Ectodermal cell (in vitro differentiated cells): ENCODE data around the gene PRXL2B. TPM values are rescaled to one million over a fixed set of nuclear protein-coding genes. Genes with fewer than 3 reads are reported as not detected.

Source experiments
- H3K27ac ChIP-seq: 2 replicates; pipeline ENCODE4 v1.7.0; 2013; ENCODE audit warnings: mild to moderate bottlenecking, low read depth, low read length; ENCODE audit not compliant: insufficient read depth, poor library complexity, severe bottlenecking
- H3K27me3 ChIP-seq: 2 replicates; pipeline ENCODE4 v1.7.0; 2013; ENCODE audit warnings: mild to moderate bottlenecking, low read length; ENCODE audit not compliant: insufficient read depth, control insufficient read depth, poor library complexity, severe bottlenecking
- H3K36me3 ChIP-seq: one replicate; pipeline ENCODE4 v1.7.0; 2013; ENCODE audit warnings: low read length; ENCODE audit not compliant: control insufficient read depth, insufficient read depth
- H3K4me1 ChIP-seq: one replicate; pipeline ENCODE4 v1.7.0; 2013; ENCODE audit warnings: low read length; ENCODE audit not compliant: control insufficient read depth, insufficient read depth
- H3K4me3 ChIP-seq: 2 replicates; pipeline ENCODE4 v1.7.0; 2013; ENCODE audit warnings: low read depth, low read length, control low read depth; ENCODE audit not compliant: insufficient read depth
- H3K9me3 ChIP-seq: 2 replicates; pipeline ENCODE4 v1.7.0; 2013; ENCODE audit warnings: mild to moderate bottlenecking, low read length, moderate library complexity; ENCODE audit not compliant: control insufficient read depth
- WGBS, 2 experiments: methylation state at CpG; one replicate each; pipeline ENCODE4 v1.1.7; 2013; ENCODE audit warnings: missing lambda C conversion rate in 2 of 2; 5-methylcytosine and 5-hydroxymethylcytosine counted together
- polyA plus RNA-seq, 4 experiments: library from polyadenylated mRNA; stranded (reverse); fragments of 50-300 nt; gene quantifications; one replicate each; pipeline ENCODE4 v1.2.3, GENCODE V29; 2013

The PRXL2B gene, protein sequence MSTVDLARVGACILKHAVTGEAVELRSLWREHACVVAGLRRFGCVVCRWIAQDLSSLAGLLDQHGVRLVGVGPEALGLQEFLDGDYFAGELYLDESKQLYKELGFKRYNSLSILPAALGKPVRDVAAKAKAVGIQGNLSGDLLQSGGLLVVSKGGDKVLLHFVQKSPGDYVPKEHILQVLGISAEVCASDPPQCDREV
- polyA plus RNA-seq (2013, experiment 1 of 4) = 45.0 TPM
- polyA plus RNA-seq (2013, experiment 2 of 4) = 46.1 TPM
- 31.7 TPM for polyA plus RNA-seq (2013, experiment 3 of 4)
- polyA plus RNA-seq (2013, experiment 4 of 4) = 36.7 TPM

DNA sequence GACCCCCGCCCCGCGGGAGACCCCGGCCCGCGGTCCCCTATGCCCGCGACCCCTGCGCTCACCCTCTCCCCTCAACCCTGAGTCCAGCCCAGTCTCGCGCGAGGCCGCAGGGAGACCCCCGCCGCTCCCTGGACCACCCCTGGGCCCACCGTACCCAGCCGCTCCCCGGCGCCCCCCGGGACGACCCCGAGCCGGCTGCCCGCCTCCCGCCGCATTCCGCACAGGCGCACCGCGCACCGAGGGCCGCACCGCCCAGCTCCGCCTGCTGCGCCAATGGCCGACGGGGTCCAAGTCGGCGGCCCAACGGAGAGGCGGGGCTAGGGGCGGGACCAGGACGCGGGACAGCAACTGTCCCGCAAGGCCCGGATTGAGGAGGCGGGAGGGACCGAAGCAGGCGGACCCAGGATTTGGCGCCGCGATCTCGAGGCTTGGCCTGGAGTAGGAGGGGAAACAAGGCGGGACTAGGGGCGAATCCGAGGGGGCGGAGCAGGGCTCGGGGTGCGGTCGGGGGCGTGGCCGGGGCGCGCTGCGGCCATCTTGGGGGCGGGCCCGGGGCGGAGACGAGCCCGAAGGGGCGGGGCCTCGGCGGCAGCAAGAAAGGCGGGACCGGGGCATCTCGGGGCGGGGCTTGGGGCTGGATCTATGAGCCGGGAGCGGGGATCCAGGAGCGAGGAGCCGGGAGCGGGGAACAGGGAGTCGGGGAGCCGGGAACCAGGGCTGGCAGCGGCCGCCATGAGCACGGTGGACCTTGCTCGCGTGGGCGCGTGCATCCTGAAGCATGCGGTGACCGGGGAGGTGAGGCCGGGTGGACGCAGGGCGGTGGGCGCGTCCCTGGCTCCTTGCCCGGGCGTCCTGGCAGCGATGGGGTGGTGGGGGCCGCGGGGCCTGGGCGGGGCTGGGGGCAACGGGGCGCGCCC lies at the start of gene PRXL2B:
PRXL2B (plus strand) TSS at position 624 of the 917 bp plus-strand sequence; CDS start at position 733, 109 bp downstream.
- peak within 1 kb of the TSS; percentile 81 for H3K27ac ChIP-seq
- 0 to 1% methylated on average over 106 to 107 of the region's 107 CpGs for WGBS, 2 experiments
- no peaks in the 10 kb centered on the region for H3K4me1 ChIP-seq
- peak within 1 kb of the TSS; percentile 81 for H3K4me3 ChIP-seq
- no peaks in the 10 kb centered on the region for H3K9me3 ChIP-seq
- peaks cover 6% of the 10 kb centered on the region for H3K36me3 ChIP-seq
- no peaks in the 10 kb centered on the region for H3K27me3 ChIP-seq

DNA sequence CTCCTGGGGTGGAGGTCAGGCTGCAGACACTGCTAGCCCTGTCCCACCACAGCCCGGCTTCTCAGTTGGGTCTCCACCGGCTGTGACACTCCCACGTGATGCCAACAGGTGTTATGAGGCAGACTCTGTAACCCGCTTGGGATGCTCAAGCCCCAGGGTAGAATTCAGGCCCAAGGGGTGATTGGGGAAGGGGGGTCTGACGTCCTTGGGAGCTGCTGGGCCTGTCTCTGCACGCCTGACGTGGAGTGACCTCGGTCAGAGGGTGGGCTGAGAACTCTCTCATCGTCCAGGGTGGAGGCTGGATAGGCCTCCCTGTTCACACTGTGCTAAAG lies 48.8 kb upstream of the PRXL2B start:
- Histone ChIP-seq H3K4me3 (no peak overlapping the region), H3K27ac (no peak overlapping the region), H3K27me3 (peaks cover 41% of the 10 kb centered on the region), H3K36me3 (no peaks in the 10 kb centered on the region), H3K4me1 (peaks cover 43% of the 10 kb centered on the region), H3K9me3 (no peaks in the 10 kb centered on the region)
- 81 to 84% methylated on average over 9 of the region's 9 CpGs for WGBS, 2 experiments

DNA sequence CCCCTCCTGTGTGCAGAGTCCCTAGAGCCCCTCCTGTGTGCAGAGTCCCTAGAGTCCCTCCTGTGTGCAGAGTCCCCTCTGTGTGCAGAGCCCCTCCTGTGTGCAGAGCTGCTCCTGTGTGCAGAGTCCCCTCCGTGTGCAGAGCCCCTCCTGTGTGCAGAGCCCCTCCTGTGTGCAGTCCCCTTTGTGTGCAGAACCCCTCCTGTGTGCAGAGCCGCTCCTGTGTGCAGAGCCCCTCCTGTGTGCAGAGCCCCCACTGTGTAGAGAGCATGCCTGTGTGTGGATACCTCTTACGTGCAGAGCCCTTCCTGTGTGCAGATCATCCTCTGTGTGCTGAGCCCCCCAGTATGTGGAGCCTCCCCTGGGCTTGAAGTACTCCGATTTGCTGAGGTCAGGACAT lies 48.2 kb upstream of the PRXL2B start:
- Histone ChIP-seq H3K27me3 (peaks cover 34% of the 10 kb centered on the region), H3K27ac (no peak overlapping the region), H3K9me3 (no peaks in the 10 kb centered on the region), H3K36me3 (no peaks in the 10 kb centered on the region), H3K4me1 (peaks cover 46% of the 10 kb centered on the region), H3K4me3 (no peak overlapping the region)
- 86% methylated on average over 4 of the region's 4 CpGs for WGBS, 2 experiments

DNA sequence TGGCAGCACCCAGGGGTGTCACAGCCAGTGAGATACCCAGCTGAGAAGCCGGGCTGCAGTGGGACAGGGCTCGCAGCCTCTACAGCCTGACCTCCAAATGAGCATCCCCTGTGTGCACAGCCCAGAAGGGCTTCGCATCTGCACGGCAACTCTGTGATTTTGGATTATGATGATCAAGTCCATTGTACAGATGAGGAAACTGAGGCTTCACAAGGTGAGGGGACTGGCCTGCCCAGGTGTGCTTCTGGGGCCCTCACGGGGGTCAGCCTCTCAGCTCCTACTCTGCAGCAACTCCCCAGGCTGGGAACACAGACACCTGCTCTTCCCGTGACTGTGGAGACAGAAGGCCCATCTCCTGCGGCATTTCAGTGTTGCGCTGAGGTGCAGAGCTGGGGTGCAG lies 47.7 kb upstream of the PRXL2B start:
- 92 to 93% methylated on average over 8 of the region's 8 CpGs for WGBS, 2 experiments
- Histone ChIP-seq H3K27me3 (peaks cover 30% of the 10 kb centered on the region), H3K4me1 (peaks cover 46% of the 10 kb centered on the region), H3K27ac (no peak overlapping the region), H3K36me3 (no peaks in the 10 kb centered on the region), H3K9me3 (no peaks in the 10 kb centered on the region), H3K4me3 (no peak overlapping the region)

DNA sequence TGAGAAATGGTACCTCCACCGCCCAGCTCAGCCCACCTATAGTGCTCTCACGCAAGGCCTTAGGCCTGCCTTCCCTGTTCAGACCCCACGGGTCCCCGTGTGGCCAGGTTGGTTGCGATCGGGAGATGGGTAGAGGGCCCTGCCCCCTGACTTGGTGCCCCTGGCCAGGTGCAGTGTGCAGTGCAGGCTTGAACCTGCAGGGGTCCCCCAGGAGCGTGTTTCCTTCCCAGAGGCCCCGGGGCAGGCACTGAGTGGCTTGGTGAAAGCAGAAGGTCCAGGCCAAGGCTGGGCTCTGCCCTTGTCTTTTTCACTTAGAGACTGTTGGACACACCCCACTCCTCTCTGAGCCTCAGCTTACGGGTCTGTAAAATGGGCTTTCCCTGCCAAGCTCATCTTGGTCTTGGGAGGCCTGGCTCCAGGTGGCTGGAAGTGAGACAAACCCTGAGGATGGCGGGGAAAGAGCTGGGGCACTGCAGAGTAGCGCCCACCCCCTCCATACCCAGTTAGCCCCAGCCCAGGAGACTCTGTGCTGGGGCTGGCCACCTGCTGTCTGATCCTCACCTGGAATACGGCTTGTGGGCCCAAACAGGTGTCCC lies 47.2 kb upstream of the PRXL2B start:
- Histone ChIP-seq H3K9me3 (no peaks in the 10 kb centered on the region), H3K4me3 (no peak overlapping the region), H3K27me3 (peaks cover 24% of the 10 kb centered on the region), H3K4me1 (peaks cover 46% of the 10 kb centered on the region), H3K27ac (no peak overlapping the region), H3K36me3 (no peaks in the 10 kb centered on the region)
- WGBS, 2 experiments = 61 to 66% methylated on average over 12 of the region's 12 CpGs

DNA sequence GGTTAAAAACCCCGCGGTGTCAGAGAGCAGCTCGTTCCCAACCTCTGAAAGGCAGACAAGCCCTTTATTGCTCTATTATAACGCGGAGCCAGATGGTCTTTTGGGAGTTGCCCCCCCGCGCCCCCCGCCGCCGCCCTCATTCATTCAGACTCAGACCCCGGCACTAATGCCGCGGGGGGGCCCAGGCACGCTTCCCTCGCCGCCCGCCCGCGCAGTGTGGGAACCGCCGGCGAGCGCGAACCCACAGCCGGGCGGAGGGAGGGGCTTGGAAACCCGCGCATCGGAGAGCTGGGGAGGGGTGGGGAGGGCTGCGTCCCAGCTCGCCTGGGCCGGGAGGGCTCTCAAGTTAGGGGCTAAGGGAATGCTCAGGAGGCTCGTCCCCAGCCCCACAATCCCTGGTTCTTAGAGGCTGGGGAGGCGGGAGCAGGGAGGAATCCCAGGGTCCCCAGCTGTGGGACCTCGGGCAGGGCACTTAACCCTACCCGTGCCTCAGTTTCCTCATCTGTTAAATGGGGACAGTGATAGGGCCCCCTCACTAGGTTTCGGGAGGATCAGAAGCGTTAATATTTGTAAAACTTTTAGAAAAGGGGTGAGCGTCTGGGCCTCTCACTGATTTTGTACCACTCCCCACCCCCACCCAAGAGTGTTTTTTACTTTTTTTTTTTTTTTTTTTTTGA lies 45.6 kb upstream of the PRXL2B start:
- H3K4me1 ChIP-seq = peaks cover 45% of the 10 kb centered on the region
- H3K9me3 ChIP-seq = no peaks in the 10 kb centered on the region
- no peaks in the 10 kb centered on the region for H3K36me3 ChIP-seq
- H3K27ac ChIP-seq = no peak overlapping the region
- WGBS, 2 experiments = 9 to 11% methylated on average over 38 to 39 of the region's 39 CpGs
- H3K27me3 ChIP-seq = peaks cover 9% of the 10 kb centered on the region
- no peak overlapping the region for H3K4me3 ChIP-seq

DNA sequence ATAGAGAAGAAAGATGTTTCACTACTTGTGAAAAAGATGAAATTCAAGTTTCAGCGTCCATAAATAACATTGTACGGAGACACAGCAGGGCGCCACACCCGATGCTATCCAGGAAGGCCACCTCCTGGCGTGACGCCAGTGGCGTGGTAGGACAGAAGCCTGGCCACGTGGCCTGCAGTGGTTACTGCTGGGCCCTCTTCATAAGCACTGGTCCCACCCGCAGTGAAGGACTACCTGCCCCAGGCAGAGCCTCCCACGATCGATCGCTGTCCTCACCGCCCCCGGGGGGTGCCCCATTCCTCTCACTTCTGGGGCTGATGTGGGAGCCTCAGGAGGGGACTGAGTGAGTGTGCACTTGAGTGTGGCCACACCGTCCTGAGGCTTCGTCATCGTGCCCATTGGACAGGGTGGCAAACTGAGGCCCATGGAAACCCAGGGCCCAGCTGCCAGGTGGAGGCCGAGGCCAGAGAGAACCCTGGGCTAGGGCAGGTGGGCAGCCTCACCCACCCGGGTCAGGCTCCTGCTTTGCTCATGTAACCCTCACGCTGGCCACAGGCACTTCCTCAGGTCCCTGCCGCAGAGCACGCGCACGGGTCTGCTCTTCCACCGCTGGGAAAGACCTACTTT lies 44.8 kb upstream of the PRXL2B start:
- no peak overlapping the region for H3K4me3 ChIP-seq
- WGBS, 2 experiments = 92 to 93% methylated on average over 25 of the region's 25 CpGs
- H3K27ac ChIP-seq = no peak overlapping the region
- peaks cover 8% of the 10 kb centered on the region for H3K27me3 ChIP-seq
- H3K4me1 ChIP-seq = peaks cover 43% of the 10 kb centered on the region
- H3K36me3 ChIP-seq = no peaks in the 10 kb centered on the region
- H3K9me3 ChIP-seq = no peaks in the 10 kb centered on the region

DNA sequence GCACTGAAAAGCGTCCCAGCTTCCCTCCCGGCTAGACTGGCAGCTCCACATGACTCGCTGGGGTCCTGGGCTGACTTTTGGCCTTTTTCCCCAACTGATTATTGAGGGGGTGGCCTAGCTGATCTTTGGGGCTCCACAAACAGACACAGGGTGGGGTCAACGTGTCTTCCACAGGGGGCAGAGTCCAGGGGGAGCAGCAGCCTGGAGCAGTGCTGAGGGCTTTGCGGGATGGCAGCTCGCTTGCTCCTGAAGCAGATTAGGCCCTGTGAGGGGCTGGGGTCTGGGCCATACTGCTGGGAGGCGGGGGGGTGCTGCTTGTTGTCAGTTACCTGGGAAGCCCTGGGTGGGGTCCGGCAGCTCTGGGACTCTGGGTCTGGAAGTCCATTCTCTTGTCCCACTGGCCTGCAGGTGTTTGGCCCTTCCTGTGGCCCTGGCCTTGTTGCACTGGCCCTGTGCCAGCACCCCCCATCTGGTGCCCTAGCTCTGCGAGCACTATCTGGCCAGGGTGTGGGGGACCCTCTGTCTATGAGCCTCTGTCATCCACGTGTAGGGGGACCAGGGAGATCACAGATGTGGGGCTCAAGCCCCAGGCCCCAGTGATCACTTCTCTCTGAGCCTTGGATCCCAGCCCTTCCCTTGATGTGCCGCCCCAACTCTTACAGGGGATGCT lies 44.2 kb upstream of the PRXL2B start:
- Histone ChIP-seq H3K27me3 (peaks cover 8% of the 10 kb centered on the region), H3K36me3 (no peaks in the 10 kb centered on the region), H3K9me3 (no peaks in the 10 kb centered on the region), H3K4me3 (no peak overlapping the region), H3K4me1 (peaks cover 44% of the 10 kb centered on the region), H3K27ac (no peak overlapping the region)
- WGBS, 2 experiments = 81 to 86% methylated on average over 11 of the region's 11 CpGs

DNA sequence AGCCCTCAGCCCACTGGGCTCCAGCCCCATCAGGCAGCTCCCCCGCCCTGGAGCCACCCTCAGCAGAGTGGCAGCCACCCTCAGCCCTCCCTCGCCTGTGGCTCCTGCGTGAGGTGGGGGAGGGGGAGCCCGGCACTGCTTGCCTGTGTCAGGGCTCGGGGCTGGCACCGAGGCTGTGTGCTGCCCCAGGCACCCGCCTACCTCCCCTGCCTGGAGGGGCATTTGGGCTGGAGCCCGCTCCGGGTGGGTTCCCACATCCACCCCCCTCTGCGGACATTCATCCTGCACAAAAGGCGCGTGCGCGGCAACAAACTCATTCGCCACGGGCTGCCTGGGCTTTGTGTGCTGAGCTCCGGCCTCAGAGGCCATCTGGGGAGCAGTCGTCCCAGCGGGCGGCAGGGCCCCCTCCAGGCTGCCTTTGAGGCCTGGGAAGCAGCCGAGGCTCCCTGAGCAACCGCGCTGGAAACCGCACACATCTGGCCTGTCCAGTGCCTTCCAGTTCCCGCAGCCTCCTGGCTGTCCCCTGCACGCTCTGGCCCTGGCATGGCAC lies 43.0 kb upstream of the PRXL2B start:
- Histone ChIP-seq H3K36me3 (no peaks in the 10 kb centered on the region), H3K27ac (peak overlapping the region; percentile 89), H3K4me1 (peaks cover 57% of the 10 kb centered on the region), H3K9me3 (no peaks in the 10 kb centered on the region), H3K4me3 (no peak overlapping the region), H3K27me3 (peaks cover 4% of the 10 kb centered on the region)
- 15 to 16% methylated on average over 26 of the region's 26 CpGs for WGBS, 2 experiments
